ENCODE results near the gene RUNX2.

Gene RUNX2

GRCh38 chr6:45712786-45713185 lies 384.7 kb downstream of the RUNX2 start:
- CTCF ChIA-PET: no interaction called here
- POLR2A ChIA-PET: no interaction called here
- DNase-seq (ENCODE audit: extremely low spot score): no peak
- no peak for TF ChIP-seq HDGF (IDR thresholded peaks at IDR 0.05; ENCODE audit: borderline replicate concordance)
- no peak for TF ChIP-seq FOXA1 (IDR thresholded peaks at IDR 0.05)
- no peak for TF ChIP-seq ZNF384 (IDR thresholded peaks at IDR 0.05)
- no peak for TF ChIP-seq LEF1 (IDR thresholded peaks at IDR 0.05; ENCODE audit: borderline replicate concordance)
- TF ChIP-seq FOXK2 (IDR thresholded peaks at IDR 0.05): no peak
- TF ChIP-seq ARNT (IDR thresholded peaks at IDR 0.05): no peak

Measured in HEK293T (cell line).